GM12865 (cell line): ENCODE measurements around the gene LRP1.

Source experiments
- DNase-seq: peaks from one replicate; pipeline ENCODE4 v3.0.0; 2010; ENCODE audit warnings: low read depth
- H3K4me3 ChIP-seq: 2 replicates; pipeline ENCODE4 v1.5.1; 2011; ENCODE audit warnings: mild to moderate bottlenecking, low read depth, low read length, control low read depth
- TF ChIP-seq, protein P1 (sequence below): IDR thresholded peaks from 2 replicates; pipeline ENCODE4 v1.5.1; 2011; ENCODE audit warnings: low read length, control low read depth, low read depth, inconsistent platforms; ENCODE audit not compliant: insufficient read depth; ENCODE audit errors: missing control alignments

LRP1 gene

DNA sequence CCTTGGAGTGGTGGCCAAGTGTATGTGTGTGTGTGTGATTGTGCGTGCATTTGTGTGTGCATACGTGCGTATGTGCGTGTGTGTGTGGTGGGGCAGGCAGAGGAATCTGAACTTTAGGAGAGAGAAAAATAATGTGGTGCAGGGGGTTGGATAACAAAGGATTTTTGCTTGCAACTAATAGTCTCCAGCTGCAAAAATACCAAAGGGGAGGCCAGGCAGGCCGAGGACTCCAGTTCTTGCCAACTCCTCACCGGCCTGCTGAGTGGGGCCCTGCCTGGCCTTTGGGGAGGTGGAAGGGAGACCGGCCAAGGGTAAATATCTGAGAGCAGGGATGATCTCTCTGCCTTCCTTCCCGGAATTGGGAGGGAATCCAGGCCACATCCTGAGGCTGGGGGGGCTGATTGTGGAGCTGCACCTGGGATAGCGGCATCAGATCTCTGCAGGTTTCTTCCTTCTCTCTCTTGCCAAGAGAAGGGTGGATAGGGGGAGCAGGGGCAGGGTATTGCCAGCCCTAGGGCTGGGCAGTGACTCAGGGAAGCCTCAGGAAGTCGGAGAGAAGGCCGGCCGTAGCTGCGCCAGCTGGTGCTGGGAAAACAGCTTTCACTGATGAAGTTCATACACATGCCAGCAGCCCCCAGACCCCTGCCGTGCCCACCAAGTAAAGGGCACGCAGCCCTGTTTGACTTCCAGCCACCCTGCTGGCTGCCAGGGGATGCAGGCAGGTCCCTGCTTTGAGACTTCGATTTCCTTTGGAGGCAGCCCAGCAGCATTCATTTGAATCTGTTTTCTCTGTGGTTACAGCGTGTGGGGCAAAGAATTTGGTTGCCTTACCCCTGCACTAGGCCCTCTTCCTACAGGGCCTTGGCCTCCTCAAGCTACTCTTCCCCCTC, 23.7 kb downstream of the LRP1 start:
- H3K4me3 ChIP-seq = no peak overlapping the region
- TF ChIP-seq, protein P1, sequence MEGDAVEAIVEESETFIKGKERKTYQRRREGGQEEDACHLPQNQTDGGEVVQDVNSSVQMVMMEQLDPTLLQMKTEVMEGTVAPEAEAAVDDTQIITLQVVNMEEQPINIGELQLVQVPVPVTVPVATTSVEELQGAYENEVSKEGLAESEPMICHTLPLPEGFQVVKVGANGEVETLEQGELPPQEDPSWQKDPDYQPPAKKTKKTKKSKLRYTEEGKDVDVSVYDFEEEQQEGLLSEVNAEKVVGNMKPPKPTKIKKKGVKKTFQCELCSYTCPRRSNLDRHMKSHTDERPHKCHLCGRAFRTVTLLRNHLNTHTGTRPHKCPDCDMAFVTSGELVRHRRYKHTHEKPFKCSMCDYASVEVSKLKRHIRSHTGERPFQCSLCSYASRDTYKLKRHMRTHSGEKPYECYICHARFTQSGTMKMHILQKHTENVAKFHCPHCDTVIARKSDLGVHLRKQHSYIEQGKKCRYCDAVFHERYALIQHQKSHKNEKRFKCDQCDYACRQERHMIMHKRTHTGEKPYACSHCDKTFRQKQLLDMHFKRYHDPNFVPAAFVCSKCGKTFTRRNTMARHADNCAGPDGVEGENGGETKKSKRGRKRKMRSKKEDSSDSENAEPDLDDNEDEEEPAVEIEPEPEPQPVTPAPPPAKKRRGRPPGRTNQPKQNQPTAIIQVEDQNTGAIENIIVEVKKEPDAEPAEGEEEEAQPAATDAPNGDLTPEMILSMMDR = no peak
- no peak for DNase-seq

DNA sequence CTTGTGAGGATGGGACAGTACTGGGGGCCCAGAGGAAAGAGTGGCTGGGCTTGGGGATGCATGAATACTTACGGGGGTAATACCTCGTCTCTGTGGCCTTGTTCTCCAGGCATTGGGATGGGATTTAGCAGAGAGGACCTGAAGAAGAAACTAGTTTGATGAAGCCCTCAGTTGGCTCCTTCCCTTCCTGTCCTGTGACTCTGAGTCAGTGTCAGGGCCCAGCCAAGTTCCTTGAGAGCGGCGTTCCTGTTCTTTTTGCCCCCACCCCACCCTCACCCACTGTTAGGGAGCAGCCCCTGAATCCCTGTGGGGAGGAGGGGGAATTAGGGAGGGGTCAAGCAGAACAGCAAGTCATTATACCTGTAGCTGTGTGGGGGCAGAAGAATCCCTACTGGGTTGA, 24.4 kb downstream of the LRP1 start:
- TF ChIP-seq, protein P1 = no peak
- no peak overlapping the region for H3K4me3 ChIP-seq
- DNase-seq = no peak

DNA sequence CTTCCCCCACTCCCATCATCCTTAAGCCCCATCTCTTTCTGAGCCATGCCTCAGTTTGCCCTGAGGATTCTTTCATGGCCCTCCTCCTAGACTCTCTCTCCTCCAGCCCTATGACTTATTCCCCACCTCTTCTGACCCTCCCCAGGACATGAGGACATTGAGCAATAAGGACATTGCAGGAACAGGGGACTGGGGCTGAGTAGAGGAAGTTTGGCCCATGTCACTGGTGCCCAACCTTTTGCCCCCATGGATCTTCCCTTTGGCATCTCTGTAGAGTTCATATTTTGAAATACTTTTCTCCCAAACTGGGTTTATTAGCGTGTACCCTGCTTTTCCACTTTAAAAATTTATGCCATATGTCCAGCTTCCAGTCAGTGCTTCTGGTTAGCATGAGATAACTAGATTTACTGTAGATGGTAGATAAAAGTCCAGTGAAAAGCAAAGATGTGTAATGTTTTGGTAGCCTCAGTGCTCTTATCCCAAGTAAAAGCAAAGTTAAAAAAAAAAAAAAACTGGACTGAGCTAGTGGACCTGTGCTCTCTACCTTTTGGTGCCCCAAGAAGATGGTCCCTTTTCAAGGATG, 25.2 kb downstream of the LRP1 start:
- no peak for DNase-seq
- H3K4me3 ChIP-seq = no peak overlapping the region
- TF ChIP-seq, protein P1 = no peak

DNA sequence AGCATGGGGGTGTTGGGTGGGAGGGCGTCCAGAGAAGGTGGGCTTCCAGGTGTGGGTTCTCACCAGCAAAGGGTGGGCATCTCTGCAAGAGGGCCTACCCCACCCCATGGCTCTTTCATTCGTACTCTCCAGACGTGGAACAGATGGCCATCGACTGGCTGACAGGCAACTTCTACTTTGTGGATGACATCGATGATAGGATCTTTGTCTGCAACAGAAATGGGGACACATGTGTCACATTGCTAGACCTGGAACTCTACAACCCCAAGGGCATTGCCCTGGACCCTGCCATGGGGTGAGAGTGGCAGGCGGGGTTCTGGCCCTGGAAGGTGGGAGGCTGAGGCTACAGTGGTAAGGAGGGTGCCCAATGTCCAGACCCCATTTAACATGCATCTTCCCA, 25.8 kb downstream of the LRP1 start:
- H3K4me3 ChIP-seq = no peak overlapping the region
- TF ChIP-seq, protein P1 = no peak
- no peak for DNase-seq

DNA sequence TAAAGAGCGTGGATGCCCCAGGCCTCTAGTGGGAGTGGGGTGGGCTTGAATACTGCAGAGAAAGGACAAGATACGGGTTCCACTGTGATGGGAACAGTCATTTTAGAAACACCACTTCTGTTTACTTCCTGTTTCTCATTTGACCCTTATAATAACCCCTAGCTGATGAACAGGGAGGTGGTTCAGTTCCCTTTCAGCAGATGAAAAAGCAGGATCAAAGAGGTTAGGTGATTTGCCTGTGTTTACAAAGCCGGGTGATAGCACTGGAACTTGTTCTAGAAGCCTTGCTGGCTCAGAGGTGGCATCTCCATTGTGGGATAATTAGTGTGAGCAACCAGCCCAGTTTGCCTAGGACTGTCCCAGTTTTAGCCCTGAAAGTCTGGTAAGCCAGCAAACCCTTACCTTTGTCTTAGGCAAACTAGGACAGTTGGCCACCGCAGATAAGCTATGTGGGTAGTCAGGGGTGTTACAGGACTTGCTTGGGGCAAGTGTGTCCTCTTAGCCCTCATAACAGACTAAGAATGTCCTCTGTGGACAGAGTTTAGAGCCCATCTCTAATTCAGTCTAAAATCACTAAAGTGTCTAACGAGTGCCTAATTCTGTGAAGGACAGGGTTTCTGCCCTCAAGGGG, 26.6 kb downstream of the LRP1 start:
- TF ChIP-seq, protein P1 = no peak
- DNase-seq = peak; percentile 18
- no peak overlapping the region for H3K4me3 ChIP-seq

DNA sequence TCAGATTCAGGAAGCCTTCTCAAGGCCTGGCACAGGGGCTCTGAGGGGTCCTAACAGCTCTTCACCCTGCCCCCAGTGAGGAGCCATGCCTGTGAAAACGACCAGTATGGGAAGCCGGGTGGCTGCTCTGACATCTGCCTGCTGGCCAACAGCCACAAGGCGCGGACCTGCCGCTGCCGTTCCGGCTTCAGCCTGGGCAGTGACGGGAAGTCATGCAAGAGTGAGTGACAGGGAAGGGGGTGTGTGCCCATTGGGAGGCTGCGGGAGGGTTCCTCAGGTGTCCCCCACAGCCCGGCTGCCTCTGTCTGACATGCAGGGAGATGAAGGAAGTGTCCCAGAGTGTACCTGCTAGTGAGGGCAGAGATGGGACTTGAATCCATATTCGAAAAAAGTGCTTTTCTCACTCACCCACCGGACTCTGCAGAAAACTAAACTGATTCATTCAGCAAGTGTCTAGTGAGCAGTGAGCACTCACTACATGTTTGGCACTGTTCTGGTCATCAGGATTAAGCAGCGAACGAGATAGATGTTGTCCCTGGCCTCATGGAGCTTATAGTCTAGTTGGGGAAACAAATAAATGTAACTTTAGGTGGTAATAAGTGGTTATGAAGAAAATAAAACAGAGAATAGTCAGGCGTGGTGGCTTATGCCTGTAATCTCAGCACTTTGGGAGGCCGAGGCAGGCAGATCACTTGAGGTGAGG, 28.6 kb downstream of the LRP1 start:
- DNase-seq = no peak
- TF ChIP-seq, protein P1 = no peak

More for the DNA sequence above, 28.6 kb downstream of the LRP1 start:
- no peak overlapping the region for H3K4me3 ChIP-seq
